HG03108 (cell line): Measurements from ENCODE around the gene HNRNPUL2.
"Not testable (repeated sequence)": the region's sequence is repeated elsewhere in the genome, so short reads cannot be mapped to it uniquely, and the experiment has no call there.

ENCODE experiments used
- ATAC-seq: cut with Tn5 transposase; IDR thresholded peaks from one replicate; pipeline ENCODE4 v1.9.1; 2021; ENCODE audit warnings: moderate library complexity; ENCODE audit not compliant: unreplicated experiment

Gene HNRNPUL2

DNA sequence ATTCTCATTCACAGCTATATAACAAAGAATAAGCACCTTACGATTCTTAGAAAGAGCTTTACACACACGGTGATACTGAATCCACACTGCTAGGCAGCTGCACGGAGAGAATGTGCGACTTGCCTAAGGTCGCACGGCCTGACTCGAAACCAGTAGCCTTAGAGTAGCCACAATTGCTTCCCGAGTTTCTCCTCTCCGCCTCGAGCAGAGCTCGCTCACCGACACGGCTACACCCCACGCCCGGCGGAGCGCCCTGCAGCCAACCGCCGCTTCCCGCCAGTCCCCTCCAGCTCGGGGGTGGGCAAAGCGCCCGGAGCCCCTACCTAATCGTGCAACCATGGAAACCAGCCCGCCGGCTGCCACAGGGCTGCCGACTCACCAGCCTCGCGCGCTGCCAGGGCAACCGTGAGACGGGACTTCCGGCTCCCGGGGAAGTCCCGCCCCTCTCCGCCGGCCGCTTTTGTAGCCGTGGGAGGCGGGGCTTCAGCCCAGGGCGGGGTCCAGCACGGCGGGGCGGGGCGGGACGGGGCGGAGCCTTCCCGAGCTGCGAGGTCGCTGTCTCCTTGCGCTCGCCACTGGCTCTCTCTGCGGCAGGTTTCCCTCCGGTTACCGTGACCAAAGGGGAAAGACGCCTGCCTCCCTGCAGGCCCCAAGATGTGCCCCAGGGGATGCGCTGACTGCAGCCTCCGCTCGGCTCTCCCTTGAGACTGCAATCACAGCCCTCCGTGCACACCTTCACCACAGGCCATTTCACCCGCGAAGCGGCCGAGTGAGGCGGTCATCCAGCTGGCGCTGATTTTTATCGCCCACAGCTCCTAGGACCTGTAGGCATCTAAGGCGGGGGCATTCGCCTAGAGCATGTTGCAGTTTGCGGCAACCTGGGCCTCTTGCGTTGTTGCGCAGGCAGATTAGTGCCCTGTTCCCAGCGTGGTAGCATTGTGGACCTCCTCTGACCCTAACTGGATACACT is 21.1 kb downstream of the HNRNPUL2 start:
- ATAC-seq: peak; percentile 52

DNA sequence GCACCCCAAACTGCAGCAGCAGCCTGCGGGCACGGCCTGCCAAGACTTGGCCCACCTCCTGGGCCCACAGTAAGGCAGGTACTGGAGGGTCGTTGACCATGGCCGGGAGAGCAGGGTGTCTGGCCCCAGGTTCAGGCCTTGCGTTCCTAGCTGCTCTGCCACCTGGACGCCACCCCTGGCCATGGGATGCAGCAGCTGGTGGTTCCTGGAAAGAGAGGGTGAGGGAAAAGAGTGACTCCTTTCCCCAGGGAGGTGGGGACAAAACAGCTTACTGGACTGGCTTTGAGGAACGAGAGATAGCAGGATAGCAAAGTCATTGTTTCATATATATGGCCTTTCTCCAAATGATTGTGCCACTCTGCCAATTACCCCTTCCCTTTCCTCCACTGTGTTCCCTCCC is 21.8 kb downstream of the HNRNPUL2 start:
- no peak for ATAC-seq

DNA sequence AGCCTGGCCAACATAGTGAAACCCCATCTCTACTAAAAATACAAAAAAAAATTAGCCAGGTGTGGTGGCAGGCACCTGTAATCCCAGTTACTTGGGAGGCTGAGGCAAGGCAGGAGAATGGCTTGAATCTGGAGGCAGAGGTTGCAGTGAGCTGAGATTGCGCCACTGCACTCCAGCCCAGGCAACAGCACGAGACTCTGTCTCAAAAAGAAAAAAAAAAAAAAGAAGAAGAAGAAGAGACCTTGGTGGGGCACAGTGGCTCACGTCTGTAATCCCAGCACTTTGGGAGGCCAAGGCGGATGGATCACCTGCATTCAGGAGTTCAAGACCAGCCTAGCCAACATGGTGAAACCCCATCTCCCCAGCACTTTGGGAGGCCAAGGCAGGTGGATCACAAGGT is 23.3 kb downstream of the HNRNPUL2 start:
- not testable (repeated sequence) for ATAC-seq

DNA sequence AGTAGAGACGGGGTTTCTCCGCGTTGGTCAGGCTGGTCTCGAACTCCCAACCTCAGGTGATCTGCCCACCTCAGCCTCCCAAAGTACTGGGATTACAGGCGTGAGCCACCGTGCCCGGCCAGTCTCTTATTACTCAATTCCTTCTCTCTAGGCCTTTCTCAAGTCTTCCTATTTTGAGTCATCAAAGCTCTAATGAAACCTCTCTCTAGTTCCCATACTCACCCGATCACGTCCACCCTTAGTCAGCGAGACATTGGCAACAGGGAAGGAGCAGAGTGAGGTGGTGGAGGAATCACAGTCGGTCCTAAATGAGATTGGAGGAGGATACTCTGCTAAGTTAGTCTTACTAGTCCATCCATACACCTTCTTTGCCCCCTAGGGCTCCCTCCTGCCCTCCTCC is 25.0 kb downstream of the HNRNPUL2 start:
- no peak for ATAC-seq

DNA sequence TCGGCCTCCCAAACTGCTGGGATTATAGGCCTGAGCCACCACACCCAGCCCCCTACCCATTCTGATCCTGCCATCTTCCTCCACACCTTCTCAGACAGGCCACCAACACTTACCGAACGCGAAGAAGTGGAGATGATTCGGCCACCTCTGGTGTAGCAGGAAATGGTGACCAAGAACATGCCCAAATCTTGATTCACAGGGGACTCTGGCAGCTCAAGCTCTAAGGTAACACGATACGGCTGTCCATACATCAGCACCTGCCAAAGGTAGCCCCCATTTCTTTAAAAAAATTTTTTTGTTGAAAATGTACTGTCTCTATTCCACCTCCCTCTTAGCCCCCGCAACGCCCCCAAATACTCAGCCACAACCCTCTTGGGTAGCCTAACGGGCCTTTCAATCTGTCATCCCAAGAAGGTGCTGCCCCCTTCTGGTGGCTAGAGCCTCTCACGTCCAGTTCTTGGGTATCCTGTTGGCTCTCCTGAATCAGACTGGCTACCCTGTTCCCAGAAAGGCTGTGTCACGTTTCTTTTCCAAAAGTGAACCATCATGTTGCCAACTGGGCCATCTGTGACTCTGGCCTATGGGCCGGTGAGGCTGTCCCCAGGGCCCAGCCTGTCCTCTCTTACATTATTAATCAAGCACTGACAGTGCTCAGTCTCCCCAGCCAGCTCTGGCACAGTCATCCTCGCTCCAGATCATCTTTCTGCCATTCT is 32.6 kb downstream of the HNRNPUL2 start:
- ATAC-seq: no peak

DNA sequence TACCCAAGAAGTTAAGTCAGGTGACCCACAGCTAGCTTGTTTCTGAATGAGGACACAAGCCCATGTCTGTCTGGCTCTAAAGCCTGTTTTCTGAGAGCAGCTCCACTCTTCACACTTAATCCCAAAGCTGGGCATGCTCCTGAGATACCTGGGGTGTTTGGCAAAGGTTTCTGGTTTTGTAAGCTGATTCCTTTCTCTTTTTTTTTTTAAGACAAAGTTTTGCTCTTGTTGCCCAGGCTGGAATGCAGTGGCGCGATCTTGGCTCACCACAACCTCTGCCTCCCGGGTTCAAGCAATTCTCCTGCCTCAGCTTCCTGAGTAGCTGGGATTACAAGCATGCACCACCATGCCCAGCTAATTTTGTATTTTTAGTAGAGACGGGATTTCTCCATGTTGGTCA is 33.6 kb downstream of the HNRNPUL2 start:
- ATAC-seq: not testable (repeated sequence)

DNA sequence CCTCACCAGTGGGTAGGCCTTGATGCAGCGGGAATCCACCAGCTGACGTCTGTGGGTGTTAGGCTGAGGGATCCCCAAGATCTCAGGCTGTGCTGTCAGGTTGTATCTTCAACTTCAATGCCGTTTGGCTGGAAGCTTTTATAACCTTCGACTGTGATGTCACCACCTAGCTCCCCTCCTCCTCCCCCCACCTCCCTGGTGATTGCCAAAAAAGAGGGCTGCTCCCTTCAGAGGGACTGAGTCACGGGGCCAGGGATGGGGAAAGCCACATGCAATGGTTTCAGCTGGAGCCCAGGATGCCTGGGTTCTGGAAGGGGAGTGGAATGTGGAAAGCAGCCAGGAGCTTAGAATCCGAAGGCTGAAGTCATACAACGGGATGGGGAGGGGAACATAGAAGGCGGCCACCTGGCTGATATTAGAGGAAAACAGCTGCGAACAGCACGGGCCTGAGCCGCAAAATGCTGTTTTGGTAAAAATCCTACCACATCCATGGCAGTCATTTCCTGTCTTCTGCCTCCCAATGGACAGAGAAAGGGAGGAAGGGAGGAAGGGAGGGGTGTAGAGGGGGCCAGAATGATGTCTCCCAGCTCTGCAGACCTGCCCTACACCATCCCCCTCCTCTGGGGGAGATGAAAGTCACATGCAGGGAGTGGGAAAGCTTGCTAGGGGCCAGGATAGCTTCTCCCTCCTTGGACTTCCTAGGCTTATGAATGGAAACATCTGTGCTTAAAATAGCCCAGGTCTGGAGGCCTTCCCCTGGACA is 37.7 kb downstream of the HNRNPUL2 start, which contains the start of gene LRRN4CL:
TSS of gene LRRN4CL (minus strand) at position 110 of the 763 bp plus-strand sequence. CDS start 1,022 bp downstream, outside the sequence.
- no peak for ATAC-seq

DNA sequence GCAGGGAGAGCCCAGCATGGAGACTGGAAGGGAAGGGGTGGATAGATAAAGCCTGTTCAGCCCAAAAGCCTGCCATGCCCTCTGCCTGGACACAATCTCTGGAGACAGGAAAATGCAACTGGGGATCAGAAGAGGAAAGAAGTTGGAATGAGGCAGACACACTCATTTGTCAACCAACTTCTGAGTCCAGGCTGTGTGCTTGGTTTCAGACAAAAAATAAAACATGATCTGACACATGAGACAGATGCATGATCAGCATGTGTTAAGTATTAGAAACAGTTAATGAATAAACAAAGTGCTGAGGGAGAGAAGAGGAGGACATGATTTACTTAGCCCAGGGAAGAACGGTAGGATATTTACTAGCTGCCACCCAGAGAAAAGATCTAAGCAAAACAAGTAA is 38.8 kb downstream of the HNRNPUL2 start:
- no peak for ATAC-seq

DNA sequence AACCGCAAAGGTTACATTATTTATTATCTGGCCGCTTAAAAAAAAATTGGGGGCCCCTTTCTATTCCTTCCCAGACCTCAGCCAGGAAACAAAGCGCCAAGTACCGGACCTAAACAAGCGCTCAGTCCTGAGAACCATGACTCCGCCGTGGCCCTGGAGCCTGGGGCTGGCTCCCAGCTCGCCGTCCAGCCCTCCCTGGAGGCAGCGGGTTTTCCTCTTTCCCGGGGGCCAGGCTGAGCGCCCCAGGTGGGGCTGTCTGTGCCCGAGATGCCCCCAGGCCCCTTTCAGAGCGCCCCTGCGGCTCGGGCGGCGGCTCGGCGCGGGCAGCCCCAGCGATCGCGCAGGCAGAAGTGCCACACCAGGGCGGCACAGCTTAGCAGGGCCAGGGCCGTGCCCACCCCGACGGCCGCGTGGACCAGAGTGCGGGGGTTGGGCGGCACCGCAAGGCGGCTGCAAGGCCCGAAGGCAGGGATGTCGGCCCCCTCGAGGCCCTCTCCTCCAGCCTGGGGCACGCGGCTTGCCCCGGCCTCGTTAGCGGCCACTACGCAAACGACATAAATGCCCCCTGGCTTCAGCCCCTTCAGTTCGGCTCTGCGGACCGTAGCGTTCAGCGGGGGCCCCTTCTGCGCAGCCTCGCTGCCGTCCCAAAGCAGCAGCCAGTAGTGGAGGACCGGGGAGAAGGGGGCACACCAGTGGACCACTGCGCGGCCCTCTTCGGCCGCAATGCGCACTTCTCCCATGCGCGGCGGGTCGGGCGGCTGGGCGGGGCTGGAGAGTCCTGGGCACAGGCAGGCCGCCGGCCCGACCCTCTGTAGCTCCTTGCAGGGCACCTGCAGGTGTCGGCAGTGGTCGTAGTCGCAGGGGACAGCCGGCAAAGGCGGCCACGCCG is 39.5 kb downstream of the HNRNPUL2 start:
- no peak for ATAC-seq

DNA sequence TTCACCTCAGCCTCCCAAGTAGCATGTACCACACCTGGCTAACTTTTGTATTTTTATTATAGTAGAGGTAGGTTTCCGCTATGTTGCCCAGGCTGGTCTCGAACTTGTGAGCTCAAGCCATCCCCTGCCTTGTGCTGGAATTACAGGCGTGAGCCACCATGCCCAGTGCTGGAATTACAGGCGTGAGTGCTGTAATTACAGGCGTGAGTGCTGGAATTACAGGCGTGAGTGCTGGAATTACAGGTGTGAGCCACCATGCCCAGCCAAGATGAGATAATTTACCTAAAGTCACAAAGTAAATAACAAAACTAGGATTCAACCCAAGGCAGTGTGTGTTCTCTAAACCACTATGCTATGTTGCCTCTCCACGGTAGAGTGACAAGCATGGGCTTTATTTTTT is 44.7 kb downstream of the HNRNPUL2 start:
- no peak for ATAC-seq

DNA sequence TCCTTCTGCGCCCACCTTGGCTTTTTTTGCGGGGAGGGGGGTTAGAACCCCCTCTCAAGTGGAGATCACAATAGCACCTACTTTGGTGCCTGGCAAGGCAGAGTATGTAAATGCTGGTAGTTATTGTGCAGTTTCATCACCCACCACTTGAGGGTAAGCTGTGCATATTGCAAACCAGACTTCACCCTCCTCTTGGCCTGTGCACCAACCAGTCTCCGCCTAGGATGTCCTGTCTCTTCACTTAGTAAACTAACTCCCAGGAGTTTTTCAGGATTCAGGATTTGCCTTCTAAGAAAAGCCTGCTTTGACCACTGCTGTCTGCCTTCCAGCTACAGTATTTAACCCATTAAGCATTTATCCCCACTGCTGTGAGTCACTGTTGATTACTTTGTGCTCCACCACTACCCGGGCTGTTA is 46.4 kb downstream of the HNRNPUL2 start:
- peak; percentile 66 for ATAC-seq

DNA sequence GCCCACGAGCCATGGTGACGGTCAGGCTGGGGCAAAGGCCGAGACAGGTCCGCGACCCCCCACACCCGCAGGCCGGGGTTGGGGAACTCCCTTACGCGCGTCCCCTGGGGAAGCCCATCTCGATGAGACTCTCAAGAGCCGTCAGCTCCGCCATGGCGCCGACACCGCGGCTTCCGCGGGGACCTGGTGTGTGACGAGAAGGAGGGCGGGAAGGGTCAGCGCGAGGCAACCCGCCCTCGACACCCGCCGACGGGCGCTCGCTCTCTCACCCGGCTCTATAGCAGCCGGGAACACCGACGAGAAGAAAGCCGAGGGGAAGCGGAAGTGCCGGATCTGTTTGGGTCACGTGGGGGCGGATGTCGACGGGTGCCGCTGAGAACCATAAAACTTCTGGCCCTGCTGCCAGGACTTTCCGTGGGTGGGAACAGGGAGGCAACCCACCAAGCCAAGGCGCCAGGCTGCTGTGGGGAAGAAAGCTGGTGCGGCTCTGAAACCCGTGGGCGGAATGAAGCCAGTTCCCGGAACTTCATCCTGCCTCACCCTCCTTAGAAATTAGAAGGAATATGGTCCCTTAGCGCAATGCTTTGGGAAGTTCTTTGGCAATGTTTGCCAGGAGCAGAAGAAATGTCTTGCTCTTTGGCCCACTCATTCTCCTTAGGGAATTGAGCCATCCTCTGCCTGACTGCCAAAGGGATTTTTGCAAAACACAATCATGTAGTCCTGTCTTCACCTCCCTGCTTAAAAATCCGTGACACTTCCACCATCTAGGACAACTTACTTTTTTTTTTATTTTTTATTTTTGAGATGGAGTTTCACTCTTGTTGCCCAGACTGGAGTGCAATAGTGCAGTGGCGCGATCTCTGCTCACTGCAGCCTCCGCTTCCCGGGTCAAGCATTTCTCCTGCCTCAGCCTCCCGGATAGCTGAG is 48.2 kb downstream of the HNRNPUL2 start, which contains the start of gene UBXN1:
TSS of gene UBXN1 (minus strand) at position 304 of the 927 bp plus-strand sequence. CDS start at position 154, 150 bp downstream.
- peak; percentile 67 for ATAC-seq

DNA sequence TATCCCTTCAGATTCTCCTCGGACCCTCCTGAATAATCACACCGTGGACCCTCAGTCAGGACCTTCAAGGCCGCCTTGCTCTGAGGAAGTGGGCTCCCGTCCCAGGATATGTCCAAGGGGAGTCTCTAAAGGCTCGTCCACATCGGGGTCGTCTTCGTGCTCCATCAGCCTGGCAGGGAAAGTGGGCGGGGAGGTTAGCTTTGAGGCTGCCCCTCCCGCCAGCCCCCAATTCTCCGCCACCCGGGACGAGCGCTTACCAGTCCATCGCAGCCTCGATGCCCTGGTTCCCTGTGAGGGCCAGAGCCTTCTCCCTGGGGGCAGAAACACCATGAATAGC is 48.9 kb downstream of the HNRNPUL2 start:
- ATAC-seq: no peak

DNA sequence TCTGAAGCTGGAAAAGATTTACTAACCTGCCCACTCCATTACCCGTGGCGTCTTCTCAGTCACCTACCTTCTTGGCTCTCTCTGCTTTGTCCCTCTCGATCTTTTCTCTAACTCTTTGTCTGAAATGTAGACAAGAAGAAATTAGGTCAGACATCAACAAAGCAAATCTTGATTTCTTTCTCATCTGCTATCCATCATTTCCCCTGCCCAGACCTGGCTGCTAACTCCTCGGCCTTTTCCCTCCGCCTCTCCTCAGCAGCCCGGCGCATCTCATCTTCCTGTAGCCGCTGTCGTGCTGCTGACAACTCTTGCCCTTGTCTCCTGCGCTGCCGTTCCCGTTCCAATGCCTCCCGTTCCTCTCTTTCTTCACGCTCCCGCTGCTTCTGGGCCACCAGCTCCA is 49.5 kb downstream of the HNRNPUL2 start:
- no peak for ATAC-seq

DNA sequence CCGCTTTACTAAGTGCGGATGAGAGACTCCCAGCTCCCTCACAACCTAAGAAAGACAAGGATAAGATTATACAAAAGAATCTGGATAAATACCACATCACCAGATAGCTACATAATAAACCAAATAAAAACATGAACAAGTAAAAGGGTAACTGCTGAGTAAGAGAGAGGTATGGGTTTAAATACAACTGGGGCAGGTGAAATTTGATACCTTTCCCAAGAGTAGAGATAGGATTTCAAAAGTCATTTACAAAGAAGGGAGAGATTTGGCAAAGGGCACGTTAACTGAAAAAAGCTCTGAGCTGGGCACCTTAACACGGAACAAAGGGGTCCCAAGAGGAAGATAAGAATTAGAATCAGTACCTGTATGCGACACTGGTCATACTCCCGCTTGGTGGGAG is 50.1 kb downstream of the HNRNPUL2 start:
- ATAC-seq: no peak

DNA sequence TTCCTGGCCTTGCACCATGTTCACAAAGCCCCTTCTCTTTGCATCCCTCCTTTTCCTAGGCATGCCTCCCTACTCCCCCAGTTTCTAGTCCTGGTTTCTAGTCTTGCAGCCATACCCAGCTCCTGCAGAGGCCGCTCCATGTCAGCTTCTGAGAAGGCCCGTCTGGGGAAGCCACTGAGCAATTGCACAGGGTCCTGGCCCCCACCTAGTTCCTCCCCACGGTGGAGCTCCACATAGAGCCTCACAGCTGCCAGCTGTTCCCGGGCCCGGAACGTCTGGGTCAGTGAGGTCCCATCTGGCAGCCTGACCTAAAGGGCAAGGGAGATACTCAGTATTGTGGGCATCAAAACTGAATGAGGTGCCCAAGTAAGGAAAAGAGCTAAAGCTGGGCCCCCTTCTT is 50.6 kb downstream of the HNRNPUL2 start:
- ATAC-seq: no peak

DNA sequence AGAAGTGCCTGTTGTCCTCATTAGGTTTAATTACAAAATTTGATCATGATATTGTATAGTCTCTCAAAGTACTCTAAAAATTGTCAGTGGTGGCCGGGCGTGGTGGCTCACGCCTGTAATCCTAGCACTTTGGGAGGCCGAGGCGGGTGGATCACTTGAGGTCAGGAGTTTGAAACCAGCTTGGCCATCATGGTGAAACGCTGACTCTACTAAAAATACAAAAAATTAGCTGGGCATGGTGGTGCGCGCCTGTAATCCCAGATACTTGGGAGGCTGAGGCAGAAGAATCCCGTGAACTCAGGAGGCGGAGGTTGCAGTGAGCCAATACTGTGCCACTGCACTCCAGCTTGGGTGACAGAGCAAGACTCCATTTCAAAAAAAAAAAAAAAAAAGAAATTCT is 51.8 kb downstream of the HNRNPUL2 start:
- not testable (repeated sequence) for ATAC-seq

DNA sequence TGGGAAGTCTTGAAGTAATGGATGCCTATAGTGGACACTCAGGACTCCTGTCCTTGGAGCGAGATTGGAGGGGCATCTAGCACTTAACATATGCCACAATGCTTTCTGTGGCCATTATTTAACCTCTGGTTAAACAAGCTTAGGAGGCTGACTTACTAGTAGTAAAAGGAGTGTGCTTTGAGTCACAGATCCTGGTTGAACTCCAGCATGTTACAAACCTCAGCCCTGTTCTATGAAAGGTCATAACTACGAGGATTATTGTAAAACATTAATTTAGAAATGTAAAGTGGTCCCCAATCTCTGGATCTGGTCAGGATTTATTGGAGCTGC is 54.1 kb downstream of the HNRNPUL2 start:
- no peak for ATAC-seq
